H9 (cell line): Measurements from ENCODE around the gene RHBDL1. TPM values are rescaled to one million over a fixed set of nuclear protein-coding genes. Genes with fewer than 3 reads are reported as not detected.
A peak's percentile ranks its signal among the peaks of the same experiment; 100 is the strongest.

Source experiments
- DNase-seq: peaks from one replicate; pipeline ENCODE4 v3.0.0-alpha.2; 2017
- H2AFZ ChIP-seq: one replicate; pipeline ENCODE4 v1.6.1; 2013; ENCODE audit warnings: mild to moderate bottlenecking, low read length, control low read depth, moderate library complexity
- H2AK5ac ChIP-seq: 2 replicates; pipeline ENCODE4 v1.6.1; 2013; ENCODE audit warnings: low read length, control low read depth, mixed read lengths; ENCODE audit not compliant: insufficient read length
- H2BK120ac ChIP-seq: one replicate; pipeline ENCODE4 v1.6.1; 2013; ENCODE audit warnings: low read depth, mild to moderate bottlenecking, low read length, control low read depth, inconsistent platforms; ENCODE audit not compliant: poor library complexity, severe bottlenecking
- H2BK12ac ChIP-seq: 2 replicates; pipeline ENCODE4 v1.6.1; 2013; ENCODE audit warnings: low read length, control low read depth, mixed read lengths, low read depth; ENCODE audit not compliant: insufficient read length
- H2BK15ac ChIP-seq: 2 replicates; pipeline ENCODE4 v1.6.1; 2013; ENCODE audit warnings: low read depth, low read length, control low read depth
- H2BK20ac ChIP-seq: one replicate; pipeline ENCODE4 v1.6.1; 2013; ENCODE audit warnings: low read depth, mild to moderate bottlenecking, low read length, control low read depth, inconsistent platforms; ENCODE audit not compliant: poor library complexity, severe bottlenecking
- H2BK5ac ChIP-seq: 2 replicates; pipeline ENCODE4 v1.6.1; 2013; ENCODE audit warnings: low read length, control low read depth, mixed read lengths; ENCODE audit not compliant: insufficient read length
- H3K14ac ChIP-seq: 2 replicates; pipeline ENCODE4 v1.6.1; 2013; ENCODE audit warnings: low read length, control low read depth; ENCODE audit not compliant: insufficient read depth
- H3K18ac ChIP-seq: 2 replicates; pipeline ENCODE4 v1.6.1; 2013; ENCODE audit warnings: low read depth, mild to moderate bottlenecking, mixed read lengths, low read length, control low read depth; ENCODE audit not compliant: insufficient read length
- H3K23ac ChIP-seq: 2 replicates; pipeline ENCODE4 v1.6.1; 2013; ENCODE audit warnings: low read length, control low read depth, mixed read lengths, low read depth; ENCODE audit not compliant: insufficient read length
- H3K23me2 ChIP-seq: 2 replicates; pipeline ENCODE4 v1.6.1; 2013; ENCODE audit warnings: low read depth, mild to moderate bottlenecking, mixed read lengths, low read length, control low read depth; ENCODE audit not compliant: insufficient read length, poor library complexity, severe bottlenecking
- H3K27ac ChIP-seq: 2 replicates; pipeline ENCODE4 v1.5.1; 2013; ENCODE audit warnings: low read length, control low read depth, mixed read lengths, low read depth; ENCODE audit not compliant: insufficient read length
- H3K27me3 ChIP-seq: 2 replicates; pipeline ENCODE4 v1.6.1; 2013; ENCODE audit warnings: low read length, control low read depth, inconsistent platforms; ENCODE audit not compliant: insufficient read depth
- H3K4ac ChIP-seq: 2 replicates; pipeline ENCODE4 v1.6.1; 2013; ENCODE audit warnings: low read depth, mild to moderate bottlenecking, control low read depth, inconsistent platforms, low read length, moderate library complexity
- H3K4me1 ChIP-seq: 2 replicates; pipeline ENCODE4 v1.6.1; 2013; ENCODE audit warnings: low read length, control low read depth, inconsistent platforms; ENCODE audit not compliant: insufficient read depth
- H3K4me2 ChIP-seq: 2 replicates; pipeline ENCODE4 v1.6.1; 2013; ENCODE audit warnings: low read length, control low read depth, mixed read lengths; ENCODE audit not compliant: insufficient read length, insufficient read depth
- H3K56ac ChIP-seq: 2 replicates; pipeline ENCODE4 v1.6.1; 2013; ENCODE audit warnings: low read depth, mild to moderate bottlenecking, mixed read lengths, low read length, control low read depth; ENCODE audit not compliant: insufficient read length
- H3K79me1 ChIP-seq: 2 replicates; pipeline ENCODE4 v1.6.1; 2013; ENCODE audit warnings: low read depth, mild to moderate bottlenecking, moderate library complexity, low read length, control low read depth, inconsistent platforms; ENCODE audit not compliant: insufficient read depth, poor library complexity, severe bottlenecking
- H3K79me2 ChIP-seq: 2 replicates; pipeline ENCODE4 v1.6.1; 2013; ENCODE audit warnings: low read length, control low read depth, inconsistent platforms; ENCODE audit not compliant: insufficient read depth
- H3K9ac ChIP-seq: 2 replicates; pipeline ENCODE4 v1.6.1; 2013; ENCODE audit warnings: low read length, control low read depth, mixed read lengths; ENCODE audit not compliant: insufficient read length; ENCODE audit errors: extremely low read depth
- H3K9me3 ChIP-seq: one replicate; pipeline ENCODE4 v1.6.1; 2013; ENCODE audit warnings: low read depth, low read length, inconsistent platforms; ENCODE audit not compliant: control insufficient read depth
- H3T11ph ChIP-seq: one replicate; pipeline ENCODE4 v1.6.1; 2013; ENCODE audit warnings: mild to moderate bottlenecking, low read length, control low read depth, inconsistent platforms
- H4K20me1 ChIP-seq: one replicate; pipeline ENCODE4 v1.6.1; 2013; ENCODE audit not compliant: control insufficient read depth, insufficient read length, insufficient read depth
- H4K5ac ChIP-seq: 2 replicates; pipeline ENCODE4 v1.6.1; 2013; ENCODE audit warnings: low read depth, mild to moderate bottlenecking, mixed read lengths, low read length, control low read depth; ENCODE audit not compliant: insufficient read length
- H4K8ac ChIP-seq: replicated peaks from 2 replicates; pipeline ENCODE4 v1.6.1; 2013; ENCODE audit warnings: low read length, control low read depth, mixed read lengths, low read depth; ENCODE audit not compliant: insufficient read length
- H4K91ac ChIP-seq: 2 replicates; pipeline ENCODE4 v1.6.1; 2013; ENCODE audit warnings: low read depth, mild to moderate bottlenecking, moderate library complexity, mixed read lengths, low read length, control low read depth; ENCODE audit not compliant: insufficient read length
- H3K27ac Mint-ChIP-seq, 3 experiments: 2 replicates in 2 of 3; 3 replicates in 1 of 3; pipeline ENCODE4 v1.8.0; 2020 to 2021; ENCODE audit warnings: mixed read lengths in 3 of 3, mild to moderate bottlenecking in 1 of 3, moderate library complexity in 1 of 3
- H3K27me3 Mint-ChIP-seq: 2 replicates; pipeline ENCODE4 v1.8.0; 2021; ENCODE audit warnings: low read depth, mild to moderate bottlenecking, moderate library complexity, mixed read lengths
- H3K36me3 Mint-ChIP-seq, 3 experiments: 2 replicates in 2 of 3; 3 replicates in 1 of 3; pipeline ENCODE4 v1.8.0; 2020 to 2021; ENCODE audit warnings: low read depth in 3 of 3, mixed read lengths in 3 of 3; ENCODE audit not compliant: insufficient read depth in 1 of 3
- H3K4me1 Mint-ChIP-seq, 2 experiments: 2 replicates each; pipeline ENCODE4 v1.8.0; 2020; ENCODE audit warnings: mixed read lengths in 2 of 2
- H3K4me3 Mint-ChIP-seq, 2 experiments: 2 replicates in 1 of 2; 3 replicates in 1 of 2; pipeline ENCODE4 v1.8.0; 2020 to 2021; ENCODE audit warnings: mild to moderate bottlenecking in 2 of 2, mixed read lengths in 2 of 2, moderate library complexity in 1 of 2
- H3K9me3 Mint-ChIP-seq, 2 experiments: 2 replicates in 1 of 2; 3 replicates in 1 of 2; pipeline ENCODE4 v1.8.0; 2020; ENCODE audit warnings: mild to moderate bottlenecking in 2 of 2, mixed read lengths in 2 of 2, moderate library complexity in 1 of 2
- WGBS: extraction: QIAGEN DNeasy Blood & Tissue Kit; methylation state at CpG from one replicate; pipeline ENCODE4 v1.1.7; 2013; ENCODE audit warnings: missing lambda C conversion rate, low lambda C conversion rate, mixed read lengths; ENCODE audit not compliant: insufficient read length; ENCODE audit errors: extremely low coverage; 5-methylcytosine and 5-hydroxymethylcytosine counted together
- total RNA-seq: library from RNA; stranded (reverse); gene quantifications from 2 replicates; pipeline ENCODE4 v1.2.1, GENCODE V29; 2021
- TF ChIP-seq, protein P1 (sequence below): fragments of 200-600 bp; sonication (generic); conservative IDR thresholded peaks from 3 replicates; pipeline ENCODE4 v1.8.0; 2021; ENCODE audit warnings: antibody characterized with exemption, mild to moderate bottlenecking

Gene RHBDL1
- total RNA-seq, 1 experiment from 2014 or later, result 7.6 TPM

- Mint-ChIP-seq H3K27me3 (no peaks in the 10 kb centered on the region), H3K4me3 (peak overlapping the region in 1 of 2 experiments; percentile 62; a peak in 2 of 5 replicates), H3K9me3 (no peaks in the 10 kb centered on the region), H3K36me3 (peaks cover 2 to 13% (median 8%) of the 10 kb centered on the region in 3 experiments; a peak in 5 of 7 replicates), H3K4me1 (peaks cover 0 to 5% of the 10 kb centered on the region in 2 experiments; a peak in 2 of 4 replicates), H3K27ac (peak overlapping the region in 1 of 3 experiments; percentile 20; a peak in 1 of 7 replicates)
- no peak overlapping the region for H2BK12ac ChIP-seq
- H3K79me1 ChIP-seq, result no peaks in the 10 kb centered on the region
- no peak overlapping the region for H2AFZ ChIP-seq
- H3K23ac ChIP-seq, result no peak overlapping the region
- H3K27me3 ChIP-seq, result no peaks in the 10 kb centered on the region
- H3K9ac ChIP-seq, result no peak overlapping the region
- H3K79me2 ChIP-seq, result no peaks in the 10 kb centered on the region
- H2BK120ac ChIP-seq, result no peak overlapping the region
- no peak overlapping the region for H3K4me2 ChIP-seq
- H4K91ac ChIP-seq, result no peak overlapping the region
- H2AK5ac ChIP-seq, result no peak overlapping the region
- H3K18ac ChIP-seq, result peak overlapping the region; percentile 50
- no peak overlapping the region for H3T11ph ChIP-seq
- H4K5ac ChIP-seq, result no peak overlapping the region
- no peak overlapping the region for H2BK20ac ChIP-seq
- no peaks in the 10 kb centered on the region; the same call in 1 of the 2 replicates for H3K4me1 ChIP-seq
- no peak overlapping the region for H4K8ac ChIP-seq
- no peaks in the 10 kb centered on the region for H3K9me3 ChIP-seq
- WGBS, result no CpG with 5 or more reads among the region's 35 CpGs
- no peak overlapping the region for H2BK5ac ChIP-seq
- H4K20me1 ChIP-seq, result no peaks in the 10 kb centered on the region
- no peaks in the 10 kb centered on the region for H3K23me2 ChIP-seq
- no peak overlapping the region for H3K4ac ChIP-seq
- H3K56ac ChIP-seq, result no peak overlapping the region
- H3K27ac ChIP-seq, result no peak overlapping the region
- peak overlapping the region; percentile 46 for H2BK15ac ChIP-seq
- TF ChIP-seq, protein P1, sequence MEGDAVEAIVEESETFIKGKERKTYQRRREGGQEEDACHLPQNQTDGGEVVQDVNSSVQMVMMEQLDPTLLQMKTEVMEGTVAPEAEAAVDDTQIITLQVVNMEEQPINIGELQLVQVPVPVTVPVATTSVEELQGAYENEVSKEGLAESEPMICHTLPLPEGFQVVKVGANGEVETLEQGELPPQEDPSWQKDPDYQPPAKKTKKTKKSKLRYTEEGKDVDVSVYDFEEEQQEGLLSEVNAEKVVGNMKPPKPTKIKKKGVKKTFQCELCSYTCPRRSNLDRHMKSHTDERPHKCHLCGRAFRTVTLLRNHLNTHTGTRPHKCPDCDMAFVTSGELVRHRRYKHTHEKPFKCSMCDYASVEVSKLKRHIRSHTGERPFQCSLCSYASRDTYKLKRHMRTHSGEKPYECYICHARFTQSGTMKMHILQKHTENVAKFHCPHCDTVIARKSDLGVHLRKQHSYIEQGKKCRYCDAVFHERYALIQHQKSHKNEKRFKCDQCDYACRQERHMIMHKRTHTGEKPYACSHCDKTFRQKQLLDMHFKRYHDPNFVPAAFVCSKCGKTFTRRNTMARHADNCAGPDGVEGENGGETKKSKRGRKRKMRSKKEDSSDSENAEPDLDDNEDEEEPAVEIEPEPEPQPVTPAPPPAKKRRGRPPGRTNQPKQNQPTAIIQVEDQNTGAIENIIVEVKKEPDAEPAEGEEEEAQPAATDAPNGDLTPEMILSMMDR, result no peak
- no peak overlapping the region for H3K14ac ChIP-seq
- no peak for DNase-seq
These were observed 14.2 kb upstream of the RHBDL1 start for GRCh38 chr16:661184-661821.
